Stimulated activated CD8-positive, alpha-beta memory T cell treated with anti-CD3 and anti-CD28 coated beads, Interleukin-15, amount 100 ng/mL, for 4 hours (primary cell): Measurements from ENCODE around the gene RHOBTB1.
"Not testable (repeated sequence)": the region's sequence is repeated elsewhere in the genome, so short reads cannot be mapped to it uniquely, and the experiment has no call there.

Experiments used
- DNase-seq, 2 donors: peaks; one replicate each; pipeline ENCODE4 v3.0.0-alpha.2; 2020; ENCODE audit warnings: low read depth in 2 of 2

The RHOBTB1 gene

DNA sequence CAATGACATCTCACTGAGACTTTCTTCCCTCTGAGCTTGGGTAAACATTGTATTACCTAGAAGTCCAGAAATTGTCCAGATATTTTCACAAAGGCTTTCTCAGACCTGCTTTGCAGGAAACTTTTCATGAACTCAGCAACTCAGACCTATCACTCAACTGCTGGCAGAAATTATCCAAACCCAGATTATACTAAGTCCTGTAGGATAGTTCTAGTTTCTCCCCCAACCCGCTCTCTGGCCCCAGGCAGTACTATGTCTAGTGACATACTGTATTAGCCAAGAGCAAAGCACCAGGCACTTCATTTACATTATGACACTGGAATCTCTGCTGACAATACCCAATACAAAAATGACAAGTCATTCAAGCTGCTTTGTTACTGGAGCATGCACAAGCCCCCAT is 75.0 kb downstream of the RHOBTB1 start:
- no peak for DNase-seq

DNA sequence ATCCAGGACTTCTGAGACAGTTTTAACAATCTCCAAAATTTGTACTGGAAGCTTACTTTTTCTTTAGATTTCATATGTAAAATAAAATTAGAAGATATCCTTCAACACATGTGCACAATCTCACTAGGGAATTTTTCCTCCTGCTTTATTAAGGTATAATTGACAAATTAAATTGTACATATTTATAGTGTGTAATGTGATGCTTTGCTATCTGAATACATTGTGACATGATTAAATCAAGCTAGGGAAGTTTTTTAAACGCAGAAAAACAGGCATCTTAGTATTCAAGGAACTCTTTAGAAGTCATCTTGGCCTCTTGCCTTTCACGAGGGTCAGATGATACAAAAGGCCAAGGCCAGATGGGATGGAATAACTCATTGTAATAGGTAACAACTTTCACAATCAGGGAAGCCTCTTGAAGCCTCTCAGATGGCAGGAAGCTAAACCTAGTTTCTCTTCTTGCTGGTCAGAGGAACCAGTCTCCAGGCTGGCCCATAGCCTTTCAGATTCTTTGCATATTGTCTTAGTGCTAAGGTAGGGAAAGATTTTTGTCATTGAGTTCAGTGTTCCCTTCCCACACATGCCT is 78.7 kb downstream of the RHOBTB1 start:
- DNase-seq = no peak

GRCh38 chr10:60863796-60864195 is 80.2 kb downstream of the RHOBTB1 start:
- no peak for DNase-seq

- DNase-seq = no peak
These were observed 81.5 kb downstream of the RHOBTB1 start for GRCh38 chr10:60862517-60862916.

GRCh38 chr10:60856405-60856804 is 87.6 kb downstream of the RHOBTB1 start:
- DNase-seq = no peak

- DNase-seq = no peak
These were observed 90.3 kb downstream of the RHOBTB1 start for GRCh38 chr10:60853637-60854036.

DNA sequence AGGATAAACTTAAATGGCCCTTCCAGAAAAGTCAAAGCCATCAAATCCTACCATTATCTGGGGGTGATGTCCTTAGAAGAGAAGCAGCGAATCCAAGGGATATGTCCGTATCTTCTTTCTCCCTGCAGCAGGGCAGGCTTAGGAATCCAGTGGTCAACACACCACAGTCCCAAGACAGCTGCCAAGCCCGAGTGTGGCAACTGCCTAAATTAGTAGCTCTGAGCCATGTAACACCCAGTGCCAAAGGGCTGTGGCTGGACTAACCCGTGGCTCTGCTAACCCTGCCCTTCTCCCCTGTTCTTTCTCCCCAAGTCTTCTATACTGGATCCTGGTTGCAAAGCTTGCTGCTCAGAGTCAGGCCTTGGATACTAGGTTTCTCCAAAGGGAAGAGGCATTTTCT is 90.9 kb downstream of the RHOBTB1 start:
- DNase-seq = no peak

DNA sequence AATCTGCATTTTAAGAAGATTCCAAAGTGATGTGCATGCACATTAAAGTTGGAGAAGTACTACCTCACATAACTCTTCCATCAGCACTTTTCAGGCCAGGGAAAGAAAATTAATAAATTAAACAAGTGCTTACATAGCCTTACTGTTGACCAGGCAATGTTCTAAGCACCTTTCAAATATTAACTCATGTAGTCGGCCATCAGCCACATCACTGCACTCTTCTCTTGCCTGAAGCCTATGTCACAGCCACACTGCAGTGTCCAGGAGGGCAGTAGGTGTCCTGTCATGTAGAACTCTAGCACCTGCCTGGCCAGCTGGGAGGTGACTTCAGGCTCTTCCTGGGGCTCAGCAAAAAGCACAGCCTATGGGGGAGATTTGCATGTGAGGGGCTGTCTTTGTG is 94.2 kb downstream of the RHOBTB1 start:
- DNase-seq = no peak

DNA sequence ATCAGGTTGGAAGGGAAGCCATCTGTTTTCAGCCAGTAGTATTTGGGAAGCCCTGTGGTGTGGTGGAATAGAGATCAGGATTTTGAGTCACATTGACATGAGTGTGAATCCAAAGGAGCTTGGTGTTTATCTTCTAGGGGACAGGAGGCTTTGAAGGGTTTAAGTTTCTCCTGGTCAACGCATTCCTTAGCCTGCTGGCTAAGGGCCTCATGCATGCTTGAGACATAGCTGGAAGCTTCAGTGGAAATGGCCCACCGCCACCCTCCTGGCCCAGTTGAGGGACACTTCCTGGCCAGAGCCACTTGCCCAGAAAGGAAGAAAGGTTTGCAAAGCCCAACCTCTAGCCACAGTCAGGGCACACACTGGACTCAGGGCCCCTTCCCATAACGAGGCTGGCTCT is 94.8 kb downstream of the RHOBTB1 start:
- no peak for DNase-seq

GRCh38 chr10:60848680-60849079 is 95.3 kb downstream of the RHOBTB1 start:
- DNase-seq = no peak

DNA sequence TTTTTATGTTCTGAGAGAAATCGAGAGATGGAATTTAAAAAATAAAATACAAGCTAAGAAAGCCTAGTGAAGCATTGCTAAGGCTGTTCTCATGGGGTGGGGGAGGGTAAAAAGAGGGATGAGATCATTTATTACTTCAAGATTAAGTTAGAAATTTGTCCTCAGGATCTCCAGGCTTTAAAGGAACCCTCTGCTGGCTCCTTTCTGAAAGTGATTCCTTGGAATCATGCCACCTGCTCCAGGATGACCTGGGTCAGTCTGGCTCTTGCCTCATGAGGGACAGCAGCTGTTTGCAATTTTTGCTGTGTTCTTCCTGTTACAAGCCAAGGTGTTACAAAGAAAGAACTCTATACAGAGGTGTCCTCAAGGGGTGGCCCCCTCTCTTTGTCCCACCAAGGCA is 95.9 kb downstream of the RHOBTB1 start:
- DNase-seq = no peak

DNA sequence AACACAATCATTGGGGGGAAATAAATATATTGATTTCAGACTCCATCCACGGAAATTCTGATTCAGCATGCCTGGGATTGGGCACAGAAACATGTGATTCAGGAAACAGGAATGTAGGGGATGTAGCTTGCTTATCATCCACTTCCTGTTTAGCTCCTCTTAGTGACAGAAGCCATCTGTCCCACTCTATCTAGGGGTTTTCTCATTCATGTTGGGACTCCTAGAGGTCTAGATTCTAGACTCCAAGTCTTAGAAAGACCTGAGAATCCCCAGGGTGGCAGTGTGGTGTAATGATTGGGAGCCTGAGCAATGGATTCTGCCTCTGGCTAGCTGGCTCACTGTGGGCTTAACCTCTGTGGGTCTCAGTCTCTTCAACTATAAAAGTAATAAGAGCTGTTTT is 97.8 kb downstream of the RHOBTB1 start:
- no peak for DNase-seq

DNA sequence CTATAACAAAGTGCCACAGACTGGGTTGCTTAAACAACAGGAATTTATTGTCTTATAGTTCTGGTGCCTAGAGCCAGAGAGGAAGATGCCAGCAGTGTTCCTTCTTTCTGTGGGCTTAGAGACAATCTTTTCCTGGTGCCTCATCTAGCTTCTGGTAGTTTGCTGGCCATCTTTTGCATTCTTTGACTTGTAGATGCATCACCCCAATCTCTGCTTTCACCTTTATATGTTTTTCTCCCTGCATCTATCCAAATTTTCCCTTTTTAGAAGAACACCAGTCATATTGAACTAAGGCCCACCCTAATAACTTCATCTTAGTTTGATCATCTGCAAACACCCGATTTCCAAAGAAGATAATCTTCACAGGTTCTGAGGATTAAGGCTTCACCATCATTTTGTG is 98.9 kb downstream of the RHOBTB1 start:
- no peak for DNase-seq

DNA sequence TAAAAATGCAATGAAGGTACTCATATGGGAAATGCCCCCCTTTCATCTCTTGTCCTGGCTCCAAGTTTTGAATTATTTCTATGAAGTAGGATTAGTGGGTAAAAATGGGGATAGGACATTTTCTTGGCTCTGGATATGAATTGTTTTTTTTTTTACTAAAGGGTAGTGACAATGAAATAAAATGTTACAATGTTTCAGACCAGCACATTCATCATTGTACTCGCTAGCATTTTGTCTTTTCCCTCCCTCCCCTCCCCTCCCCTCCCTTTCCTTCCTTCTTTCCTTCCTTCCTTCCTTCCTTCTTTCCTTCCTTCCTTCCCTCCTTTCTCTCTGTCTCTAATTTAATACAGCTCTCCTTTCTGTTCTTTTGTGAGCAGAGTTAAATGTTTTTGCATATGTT is 101.3 kb downstream of the RHOBTB1 start:
- DNase-seq = no peak

GRCh38 chr10:60841227-60841626 is 102.8 kb downstream of the RHOBTB1 start:
- DNase-seq = not testable (repeated sequence)

DNA sequence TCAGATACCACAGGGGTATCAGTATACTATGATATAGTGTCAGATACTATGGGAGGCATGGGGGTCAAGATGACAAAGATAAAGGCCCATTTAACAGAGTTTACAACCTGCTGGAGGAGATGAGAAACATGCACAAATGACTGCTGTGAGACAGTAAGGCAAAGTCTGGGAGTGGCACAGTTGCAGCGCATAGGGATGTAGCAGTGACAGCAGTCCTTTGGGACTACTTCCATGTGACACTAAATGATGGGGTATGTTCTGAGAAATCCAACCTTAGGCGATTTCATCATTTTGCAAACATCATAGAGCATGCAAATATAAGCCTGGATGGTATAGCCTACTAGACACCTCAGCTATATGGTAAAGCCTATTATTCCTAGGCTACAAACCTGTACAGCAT is 108.9 kb downstream of the RHOBTB1 start:
- DNase-seq = no peak

DNA sequence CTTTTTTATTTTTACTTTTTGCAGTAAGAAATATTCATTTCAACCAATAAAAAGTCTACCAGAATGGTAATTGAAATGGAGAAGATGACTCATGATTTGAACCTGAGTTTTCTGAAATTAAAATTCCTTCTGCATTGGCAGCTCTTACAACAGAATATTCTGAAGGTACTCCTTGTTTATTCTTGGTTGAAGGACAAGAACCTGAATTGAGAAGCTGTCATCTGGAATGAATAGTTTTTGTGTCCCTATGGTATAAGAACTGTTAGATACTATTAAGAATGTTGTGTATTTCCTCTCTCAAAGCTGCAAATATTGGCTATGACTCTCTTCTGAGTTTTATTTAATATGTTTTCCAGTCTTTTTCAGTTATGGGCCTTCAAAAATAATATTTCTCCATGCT is 109.6 kb downstream of the RHOBTB1 start:
- DNase-seq = no peak

DNA sequence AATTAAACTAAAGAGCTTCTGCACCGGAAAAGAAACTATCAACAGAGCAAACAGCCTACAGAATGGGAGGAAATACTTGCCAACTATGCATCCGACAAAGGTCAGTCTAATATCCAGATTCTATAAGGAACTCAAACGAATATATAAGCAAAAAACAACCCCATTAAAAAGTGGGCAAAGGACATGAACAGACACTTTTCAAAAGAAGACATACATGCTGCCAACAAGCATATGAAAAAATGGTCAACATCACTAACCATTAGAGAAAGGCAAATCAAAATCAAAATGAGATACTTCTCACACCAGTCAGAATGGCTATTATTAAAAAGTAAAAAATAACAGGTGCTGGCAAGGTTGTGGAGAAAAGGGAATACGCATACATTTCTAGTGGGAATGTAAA is 111.8 kb downstream of the RHOBTB1 start:
- not testable (repeated sequence) for DNase-seq

DNA sequence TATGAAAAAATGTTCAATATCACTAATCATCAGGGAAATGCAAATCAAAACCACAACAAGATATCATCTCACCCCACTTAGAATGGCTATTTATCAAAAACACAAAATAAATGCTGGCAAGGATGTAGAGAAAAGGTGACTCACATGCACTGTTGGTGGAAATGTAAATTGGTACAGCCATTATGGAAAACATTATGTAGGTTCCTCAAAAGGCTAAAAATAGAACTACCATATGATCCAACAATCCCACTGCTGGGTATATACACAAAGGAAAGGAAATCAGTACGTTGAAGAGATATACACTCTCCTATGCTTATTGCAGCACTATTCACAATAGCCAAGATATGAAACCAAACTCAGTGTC is 115.5 kb downstream of the RHOBTB1 start:
- no peak for DNase-seq

DNA sequence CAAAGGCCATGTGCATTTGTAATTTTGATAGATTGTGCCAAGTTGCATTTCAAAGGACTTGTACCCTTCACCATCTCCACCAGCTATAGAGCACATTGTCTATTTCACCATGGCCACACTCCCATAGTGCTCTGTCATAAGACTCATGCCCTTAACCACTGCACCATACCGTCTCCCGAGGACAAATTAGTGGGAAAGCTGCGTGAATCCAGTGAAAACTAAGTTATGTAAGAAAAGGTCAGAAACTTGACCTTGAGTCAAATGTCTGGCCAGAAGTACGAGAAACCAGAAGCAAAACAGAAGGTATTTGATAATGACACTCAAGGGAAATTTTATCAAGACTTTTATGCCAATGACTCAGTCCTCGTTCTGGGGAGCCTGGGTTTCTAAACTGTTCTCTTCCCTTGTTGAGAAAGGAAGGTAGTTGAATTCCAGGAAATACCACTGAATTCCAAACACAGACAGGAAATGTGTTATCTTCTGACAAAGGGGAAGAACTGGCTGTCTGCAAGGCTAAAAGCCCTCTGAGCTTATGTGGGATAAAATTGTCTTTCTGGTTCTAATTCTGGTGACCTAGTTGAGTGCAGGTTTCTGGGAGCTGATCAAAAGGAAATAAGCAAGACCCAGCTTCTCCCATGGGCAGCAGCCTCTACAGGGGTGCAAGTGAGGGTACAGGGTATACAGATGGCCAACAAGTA is 116.0 kb downstream of the RHOBTB1 start:
- DNase-seq = no peak

GRCh38 chr10:60825520-60825919 is 118.5 kb downstream of the RHOBTB1 start:
- DNase-seq = no peak

- DNase-seq = no peak
These were observed 120.7 kb downstream of the RHOBTB1 start for GRCh38 chr10:60823324-60823723.

GRCh38 chr10:60822809-60823208 is 121.2 kb downstream of the RHOBTB1 start:
- no peak for DNase-seq

GRCh38 chr10:60821656-60822055 is 122.3 kb downstream of the RHOBTB1 start:
- DNase-seq = no peak
